ENCODE measurements around the gene TBKBP1.

GRCh38 chr17:47725446-47726111 is 31.6 kb downstream of the TBKBP1 start:
- TF ChIP-seq CTCF (IDR thresholded peaks at IDR 0.05) = no peak
- no peak for TF ChIP-seq POLR2A (IDR thresholded peaks at IDR 0.05)

Data from breast epithelium (tissue), 3 donors.